WTC11 (cell line): ENCODE data around the gene ALDH1A2. TPM values are rescaled to one million over a fixed set of nuclear protein-coding genes. Genes with fewer than 3 reads are reported as not detected.

Source experiments
- ATAC-seq: fragments of 200-7000 bp; cut with Tn5 transposase; 2 replicates; pipeline ENCODE4 v1.10.0; 2021; ENCODE audit warnings: mild to moderate bottlenecking, moderate library complexity
- CTCF ChIA-PET: fragments of 300-600 bp; sonication (Branson Sonifier 250); formaldehyde crosslinking; loops from one replicate; lab custom pipeline; 2021; ENCODE audit warnings: antibody characterized with exemption; lab: Charles Lee
- POLR2A ChIA-PET: fragments of 350-600 bp; sonication (Branson Sonifier 250); formaldehyde crosslinking; loops from one replicate; lab custom pipeline; 2021; ENCODE audit warnings: antibody characterized with exemption; lab: Charles Lee
- DNase-seq: peaks from one replicate; pipeline ENCODE4 v3.0.0; 2021; ENCODE audit warnings: low spot score
- H3K27ac Mint-ChIP-seq: 2 replicates; pipeline ENCODE4 v1.8.0; 2021; ENCODE audit warnings: mixed read lengths
- H3K27me3 Mint-ChIP-seq: 2 replicates; pipeline ENCODE4 v1.8.0; 2021; ENCODE audit warnings: low read depth, mild to moderate bottlenecking, moderate library complexity, mixed read lengths
- H3K36me3 Mint-ChIP-seq: 2 replicates; pipeline ENCODE4 v1.8.0; 2021; ENCODE audit warnings: mixed read lengths
- H3K4me1 Mint-ChIP-seq: 2 replicates; pipeline ENCODE4 v1.8.0; 2022; ENCODE audit warnings: mixed read lengths
- H3K4me3 Mint-ChIP-seq: 2 replicates; pipeline ENCODE4 v1.8.0; 2021; ENCODE audit warnings: mild to moderate bottlenecking, moderate library complexity, mixed read lengths
- H3K9me3 Mint-ChIP-seq: 2 replicates; pipeline ENCODE4 v1.8.0; 2021; ENCODE audit warnings: mixed read lengths
- ATF1 ChIP-seq: sonication (generic); formaldehyde crosslinking; IDR thresholded peaks from 2 replicates; pipeline ENCODE4 v1.8.1; 2023; ENCODE audit warnings: mild to moderate bottlenecking, moderate library complexity, missing genetic modification reagents
- ATF3 ChIP-seq: sonication (generic); formaldehyde crosslinking; conservative IDR thresholded peaks from 2 replicates; pipeline ENCODE4 v1.8.1; 2022; ENCODE audit warnings: mild to moderate bottlenecking, missing genetic modification reagents
- ETV6 ChIP-seq: sonication (generic); formaldehyde crosslinking; IDR thresholded peaks from 2 replicates; pipeline ENCODE4 v1.8.1; 2022; ENCODE audit warnings: mild to moderate bottlenecking, missing genetic modification reagents
- HMGXB4 ChIP-seq: sonication (generic); formaldehyde crosslinking; IDR thresholded peaks from 2 replicates; pipeline ENCODE4 v1.8.1; 2023; ENCODE audit warnings: mild to moderate bottlenecking, moderate library complexity, missing genetic modification reagents
- IRF1 ChIP-seq: sonication (generic); formaldehyde crosslinking; IDR thresholded peaks from 2 replicates; pipeline ENCODE4 v1.8.0; 2023; ENCODE audit warnings: missing genetic modification reagents
- IRF2 ChIP-seq: sonication (generic); formaldehyde crosslinking; IDR thresholded peaks from 2 replicates; pipeline ENCODE4 v1.8.0; 2022; ENCODE audit warnings: low read depth, missing genetic modification reagents, borderline replicate concordance
- NR1H2 ChIP-seq: sonication (generic); formaldehyde crosslinking; IDR thresholded peaks from 2 replicates; pipeline ENCODE4 v1.9.0; 2021; ENCODE audit warnings: mild to moderate bottlenecking, moderate library complexity, missing genetic modification reagents
- NR2C2 ChIP-seq: sonication (generic); formaldehyde crosslinking; IDR thresholded peaks from 2 replicates; pipeline ENCODE4 v1.8.0; 2022; ENCODE audit warnings: mild to moderate bottlenecking, missing genetic modification reagents
- OVOL2 ChIP-seq: fragments of 250-450 bp; sonication (Bioruptor Pico); IDR thresholded peaks from 2 replicates; pipeline ENCODE4 v1.9.0; 2021; ENCODE audit warnings: mild to moderate bottlenecking, borderline replicate concordance
- TEAD1 ChIP-seq: sonication (generic); formaldehyde crosslinking; IDR thresholded peaks from 2 replicates; pipeline ENCODE4 v1.8.0; 2022; ENCODE audit warnings: mild to moderate bottlenecking, missing genetic modification reagents
- ZNF121 ChIP-seq: sonication (generic); formaldehyde crosslinking; IDR thresholded peaks from 2 replicates; pipeline ENCODE4 v1.8.0; 2023; ENCODE audit warnings: missing genetic modification reagents
- total RNA-seq: library from RNA; stranded (reverse); gene quantifications from 3 replicates; pipeline ENCODE4 v1.2.3, GENCODE V29; 2021
- TF ChIP-seq, protein P1 (sequence below): sonication (generic); formaldehyde crosslinking; IDR thresholded peaks from 2 replicates; pipeline ENCODE4 v1.8.0; 2022; ENCODE audit warnings: mild to moderate bottlenecking, missing genetic modification reagents
- TF ChIP-seq, protein P2 (sequence below): fragments of 250-450 bp; sonication (Bioruptor Pico); IDR thresholded peaks from 2 replicates; pipeline ENCODE4 v1.8.0; 2021; ENCODE audit warnings: mild to moderate bottlenecking
- TF ChIP-seq, protein P3 (sequence below): sonication (generic); formaldehyde crosslinking; IDR thresholded peaks from 2 replicates; pipeline ENCODE4 v1.8.1; 2023; ENCODE audit warnings: mild to moderate bottlenecking, missing genetic modification reagents, borderline replicate concordance
- TF ChIP-seq, protein P4 (sequence below): fragments of 250-450 bp; sonication (Bioruptor Pico); conservative IDR thresholded peaks from 2 replicates; pipeline ENCODE4 v1.9.0; 2021; ENCODE audit warnings: mild to moderate bottlenecking

ALDH1A2 gene
- total RNA-seq, 1 experiment from 2014 or later: 1.1 TPM

DNA sequence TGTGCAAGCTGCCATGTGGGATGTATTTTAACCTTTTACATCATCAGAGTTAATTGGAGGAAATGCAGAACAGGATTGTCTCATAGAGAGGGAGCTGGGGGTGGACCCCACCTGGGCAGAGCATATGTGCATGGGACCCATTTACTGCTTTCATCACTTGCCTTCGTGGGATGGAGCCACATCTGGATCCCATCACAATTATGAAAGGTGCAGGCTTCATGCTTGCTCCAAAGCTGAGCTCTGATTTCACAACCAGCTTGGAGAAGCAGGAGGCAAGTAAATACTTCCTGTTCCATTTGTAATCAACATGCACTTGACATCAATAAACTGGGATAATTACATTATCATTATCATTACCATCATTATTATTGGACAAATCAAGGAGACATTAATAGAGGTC lies 161.9 kb downstream of the ALDH1A2 start:
- POLR2A ChIA-PET: no interaction called here
- Mint-ChIP-seq H3K36me3 (no peaks in the 10 kb centered on the region), H3K4me1 (no peaks in the 10 kb centered on the region)
- TF ChIP-seq TEAD1 (CRISPR knock-in tag): no peak
- no peak for TF ChIP-seq OVOL2
- TF ChIP-seq IRF1 (CRISPR knock-in tag): no peak
- no peak for TF ChIP-seq NR2C2 (CRISPR knock-in tag)
- TF ChIP-seq, protein P1, sequence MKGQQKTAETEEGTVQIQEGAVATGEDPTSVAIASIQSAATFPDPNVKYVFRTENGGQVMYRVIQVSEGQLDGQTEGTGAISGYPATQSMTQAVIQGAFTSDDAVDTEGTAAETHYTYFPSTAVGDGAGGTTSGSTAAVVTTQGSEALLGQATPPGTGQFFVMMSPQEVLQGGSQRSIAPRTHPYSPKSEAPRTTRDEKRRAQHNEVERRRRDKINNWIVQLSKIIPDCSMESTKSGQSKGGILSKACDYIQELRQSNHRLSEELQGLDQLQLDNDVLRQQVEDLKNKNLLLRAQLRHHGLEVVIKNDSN: no peak
- TF ChIP-seq, protein P2, sequence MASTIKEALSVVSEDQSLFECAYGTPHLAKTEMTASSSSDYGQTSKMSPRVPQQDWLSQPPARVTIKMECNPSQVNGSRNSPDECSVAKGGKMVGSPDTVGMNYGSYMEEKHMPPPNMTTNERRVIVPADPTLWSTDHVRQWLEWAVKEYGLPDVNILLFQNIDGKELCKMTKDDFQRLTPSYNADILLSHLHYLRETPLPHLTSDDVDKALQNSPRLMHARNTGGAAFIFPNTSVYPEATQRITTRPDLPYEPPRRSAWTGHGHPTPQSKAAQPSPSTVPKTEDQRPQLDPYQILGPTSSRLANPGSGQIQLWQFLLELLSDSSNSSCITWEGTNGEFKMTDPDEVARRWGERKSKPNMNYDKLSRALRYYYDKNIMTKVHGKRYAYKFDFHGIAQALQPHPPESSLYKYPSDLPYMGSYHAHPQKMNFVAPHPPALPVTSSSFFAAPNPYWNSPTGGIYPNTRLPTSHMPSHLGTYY: no peak
- TF ChIP-seq ATF3: no peak
- TF ChIP-seq, protein P3, sequence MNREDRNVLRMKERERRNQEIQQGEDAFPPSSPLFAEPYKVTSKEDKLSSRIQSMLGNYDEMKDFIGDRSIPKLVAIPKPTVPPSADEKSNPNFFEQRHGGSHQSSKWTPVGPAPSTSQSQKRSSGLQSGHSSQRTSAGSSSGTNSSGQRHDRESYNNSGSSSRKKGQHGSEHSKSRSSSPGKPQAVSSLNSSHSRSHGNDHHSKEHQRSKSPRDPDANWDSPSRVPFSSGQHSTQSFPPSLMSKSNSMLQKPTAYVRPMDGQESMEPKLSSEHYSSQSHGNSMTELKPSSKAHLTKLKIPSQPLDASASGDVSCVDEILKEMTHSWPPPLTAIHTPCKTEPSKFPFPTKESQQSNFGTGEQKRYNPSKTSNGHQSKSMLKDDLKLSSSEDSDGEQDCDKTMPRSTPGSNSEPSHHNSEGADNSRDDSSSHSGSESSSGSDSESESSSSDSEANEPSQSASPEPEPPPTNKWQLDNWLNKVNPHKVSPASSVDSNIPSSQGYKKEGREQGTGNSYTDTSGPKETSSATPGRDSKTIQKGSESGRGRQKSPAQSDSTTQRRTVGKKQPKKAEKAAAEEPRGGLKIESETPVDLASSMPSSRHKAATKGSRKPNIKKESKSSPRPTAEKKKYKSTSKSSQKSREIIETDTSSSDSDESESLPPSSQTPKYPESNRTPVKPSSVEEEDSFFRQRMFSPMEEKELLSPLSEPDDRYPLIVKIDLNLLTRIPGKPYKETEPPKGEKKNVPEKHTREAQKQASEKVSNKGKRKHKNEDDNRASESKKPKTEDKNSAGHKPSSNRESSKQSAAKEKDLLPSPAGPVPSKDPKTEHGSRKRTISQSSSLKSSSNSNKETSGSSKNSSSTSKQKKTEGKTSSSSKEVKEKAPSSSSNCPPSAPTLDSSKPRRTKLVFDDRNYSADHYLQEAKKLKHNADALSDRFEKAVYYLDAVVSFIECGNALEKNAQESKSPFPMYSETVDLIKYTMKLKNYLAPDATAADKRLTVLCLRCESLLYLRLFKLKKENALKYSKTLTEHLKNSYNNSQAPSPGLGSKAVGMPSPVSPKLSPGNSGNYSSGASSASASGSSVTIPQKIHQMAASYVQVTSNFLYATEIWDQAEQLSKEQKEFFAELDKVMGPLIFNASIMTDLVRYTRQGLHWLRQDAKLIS (CRISPR knock-in tag): no peak
- TF ChIP-seq, protein P4, sequence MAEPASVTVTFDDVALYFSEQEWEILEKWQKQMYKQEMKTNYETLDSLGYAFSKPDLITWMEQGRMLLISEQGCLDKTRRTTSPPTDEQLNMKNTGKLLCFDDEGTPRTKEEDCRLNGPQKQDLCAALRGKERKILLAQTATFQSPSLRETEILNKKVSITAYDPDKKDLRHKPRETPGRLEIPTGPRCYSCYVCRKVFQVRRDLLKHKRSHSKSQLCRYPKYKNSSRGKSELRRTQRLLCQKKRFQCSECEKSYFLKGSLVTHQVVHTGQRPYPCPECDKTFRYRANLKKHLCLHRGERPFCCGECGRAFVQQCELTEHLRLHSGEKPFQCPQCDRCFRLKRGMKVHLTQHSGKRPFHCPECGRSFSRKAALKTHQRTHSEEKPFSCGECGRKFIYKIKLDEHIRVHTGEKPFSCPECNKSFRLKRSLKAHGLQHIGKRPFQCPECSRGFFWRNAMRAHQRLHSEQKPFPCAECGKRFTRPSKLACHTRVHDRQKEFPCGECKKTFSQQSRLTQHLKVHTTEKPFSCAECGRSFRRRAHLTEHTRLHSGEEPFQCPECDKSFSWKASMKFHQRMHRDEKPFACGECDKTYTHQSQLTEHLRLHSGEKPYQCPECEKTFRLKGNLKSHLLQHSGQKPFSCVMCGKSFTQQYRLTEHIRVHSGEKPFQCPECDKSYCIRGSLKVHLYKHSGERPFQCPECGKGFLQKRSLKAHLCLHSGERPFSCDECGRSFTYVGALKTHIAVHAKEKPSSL (CRISPR knock-in tag): no peak
- TF ChIP-seq IRF2: no peak
- TF ChIP-seq ETV6 (CRISPR knock-in tag): no peak
- no peak for TF ChIP-seq HMGXB4 (CRISPR knock-in tag)
- TF ChIP-seq ATF1 (CRISPR knock-in tag): no peak
- no peak for TF ChIP-seq ZNF121 (CRISPR knock-in tag)
- TF ChIP-seq NR1H2 (CRISPR knock-in tag): no peak
- TF ChIP-seq, all 79 proteins: peak for 0
- H3K27me3 Mint-ChIP-seq: no peaks in the 10 kb centered on the region
- no peak overlapping the region for H3K4me3 Mint-ChIP-seq
- no peak overlapping the region for H3K27ac Mint-ChIP-seq
- CTCF ChIA-PET: interaction anchor here (0.6 to 1.0 kb wide), 2 partner anchors 13 to 153 kb away, joined by 4 read pairs; no protein-coding TSS in a partner anchor
- ATAC-seq (no peak), DNase-seq (no peak)
- H3K9me3 Mint-ChIP-seq: peaks cover 7% of the 10 kb centered on the region

Other genes with a start within 250 kb of the ALDH1A2 start
- 0.07 to 0.14 TPM in 2 of 3 replicates, not detected in the other for gene AQP9, start 72.7 kb upstream of the ALDH1A2 start, total RNA-seq